Epidermal melanocyte (primary cell): ENCODE measurements around the gene GGA1.

Experiments
- DNase-seq: peaks from one replicate; pipeline ENCODE4 v3.0.0; 2011; ENCODE audit warnings: low spot score; ENCODE audit not compliant: insufficient read length

Gene GGA1

DNA sequence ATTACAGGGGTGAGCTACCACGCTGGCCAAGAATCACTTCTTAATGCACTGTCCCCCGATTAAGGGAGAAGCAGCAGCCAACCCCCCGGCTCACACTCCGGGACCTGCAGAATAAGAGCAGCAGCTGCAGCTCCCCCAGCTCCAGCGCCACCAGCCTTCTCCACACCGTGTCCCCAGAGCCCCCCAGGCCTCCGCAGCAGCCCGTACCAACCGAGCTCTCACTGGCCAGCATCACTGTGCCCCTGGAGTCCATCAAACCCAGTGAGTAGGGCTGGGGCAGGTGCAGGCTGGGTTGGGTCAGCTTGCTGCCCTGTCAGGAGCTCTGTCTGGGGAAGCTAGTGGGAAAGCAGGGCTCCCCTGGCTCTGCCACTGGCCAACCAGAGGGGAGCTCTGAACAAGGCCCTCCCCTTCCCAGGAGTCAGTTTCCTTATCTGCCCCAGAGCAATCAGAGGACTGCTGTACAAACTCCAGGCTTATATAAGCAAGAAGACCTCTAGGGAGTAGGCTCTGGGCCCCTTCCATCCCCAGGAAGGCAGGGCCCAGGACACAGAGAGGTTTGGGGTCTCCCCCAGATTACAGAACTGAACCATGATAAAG is 22.3 kb downstream of the GGA1 start:
- no peak for DNase-seq

GRCh38 chr22:37631448-37632173 is 23.0 kb downstream of the GGA1 start:
- no peak for DNase-seq

DNA sequence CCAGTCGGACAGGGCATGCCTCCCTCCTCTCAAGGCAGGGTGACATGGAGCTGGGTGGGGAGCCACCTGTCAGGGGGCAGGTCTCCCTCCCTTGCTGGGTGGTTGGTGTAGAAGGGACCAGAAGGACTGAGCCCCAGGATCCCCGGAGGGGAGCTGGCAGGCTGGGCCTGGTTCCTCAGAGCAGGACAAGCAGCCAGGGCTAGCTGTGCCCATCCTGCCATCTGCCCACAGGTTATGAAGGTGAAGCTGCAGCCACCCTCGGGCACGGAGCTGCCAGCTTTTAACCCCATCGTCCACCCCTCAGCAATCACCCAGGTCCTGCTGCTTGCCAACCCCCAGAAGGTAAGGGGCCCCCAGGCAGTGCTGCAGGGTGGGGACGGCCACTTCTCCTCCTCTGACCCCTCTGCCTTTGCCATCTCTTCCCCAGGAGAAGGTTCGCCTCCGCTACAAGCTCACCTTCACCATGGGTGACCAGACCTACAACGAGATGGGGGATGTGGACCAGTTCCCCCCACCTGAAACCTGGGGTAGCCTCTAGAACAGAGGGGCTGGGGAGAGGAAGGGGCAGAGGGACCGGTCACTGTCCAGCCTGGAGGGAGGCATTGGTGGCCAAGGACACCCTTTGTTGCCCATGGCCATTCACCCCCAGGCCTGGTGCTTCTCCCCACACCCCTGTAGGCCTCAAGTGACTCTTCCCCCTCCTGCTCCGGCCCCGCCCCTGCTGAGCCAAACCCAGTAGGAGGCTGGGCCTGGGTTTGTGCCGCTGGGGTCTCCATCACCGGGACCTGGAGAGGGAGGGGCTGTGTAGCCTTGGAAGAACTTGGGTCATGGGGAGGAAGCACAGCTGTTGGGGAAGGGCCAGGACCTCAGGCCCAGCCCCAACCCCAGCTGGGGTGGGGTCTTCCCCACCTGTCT is 23.8 kb downstream of the GGA1 start:
- DNase-seq: no peak

- DNase-seq: no peak
These were observed 24.5 kb downstream of the GGA1 start for GRCh38 chr22:37633089-37633624.

GRCh38 chr22:37633625-37634416 is 25.2 kb downstream of the GGA1 start:
- DNase-seq: peak; percentile 77

- DNase-seq: no peak
These were observed 25.8 kb downstream of the GGA1 start for GRCh38 chr22:37634417-37634924.

DNA sequence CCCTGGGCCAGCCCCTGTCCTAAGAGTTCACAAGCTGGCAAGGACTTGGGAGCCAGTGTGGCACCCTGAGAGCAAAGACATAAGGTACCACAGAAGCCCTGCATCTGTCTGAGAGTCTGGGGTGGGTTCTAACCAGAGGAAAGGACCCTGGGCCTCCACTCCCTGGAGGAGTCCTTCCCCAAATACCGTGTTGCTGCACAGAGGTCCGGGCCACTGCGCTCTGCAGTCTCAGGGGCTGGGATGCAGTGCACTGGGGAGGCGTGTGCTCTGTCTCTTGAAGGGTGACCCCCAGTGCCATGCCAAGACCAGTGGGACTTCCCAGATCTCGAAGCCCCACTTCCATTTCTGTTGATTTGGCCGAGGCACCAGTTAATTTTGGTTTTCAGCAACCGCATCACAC is 26.5 kb downstream of the GGA1 start:
- no peak for DNase-seq

- DNase-seq: peak; percentile 76
These were observed 27.7 kb downstream of the GGA1 start for GRCh38 chr22:37636186-37636948.

DNA sequence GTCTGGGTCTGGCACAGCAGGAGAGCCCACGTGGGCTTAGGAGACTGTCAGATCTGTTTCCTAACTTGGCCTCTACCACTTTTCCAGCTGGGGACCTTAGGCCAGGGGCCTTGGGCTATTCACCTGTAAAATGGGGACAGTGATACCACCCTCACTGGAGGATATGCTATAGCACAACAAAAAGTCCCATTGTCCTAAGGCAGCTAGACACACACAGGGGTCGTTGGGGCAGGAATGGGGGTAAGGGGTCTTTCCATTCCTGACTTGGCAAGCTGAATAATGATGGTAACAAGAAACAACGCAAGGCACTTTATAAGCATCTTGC is 28.3 kb downstream of the GGA1 start:
- DNase-seq: no peak

DNA sequence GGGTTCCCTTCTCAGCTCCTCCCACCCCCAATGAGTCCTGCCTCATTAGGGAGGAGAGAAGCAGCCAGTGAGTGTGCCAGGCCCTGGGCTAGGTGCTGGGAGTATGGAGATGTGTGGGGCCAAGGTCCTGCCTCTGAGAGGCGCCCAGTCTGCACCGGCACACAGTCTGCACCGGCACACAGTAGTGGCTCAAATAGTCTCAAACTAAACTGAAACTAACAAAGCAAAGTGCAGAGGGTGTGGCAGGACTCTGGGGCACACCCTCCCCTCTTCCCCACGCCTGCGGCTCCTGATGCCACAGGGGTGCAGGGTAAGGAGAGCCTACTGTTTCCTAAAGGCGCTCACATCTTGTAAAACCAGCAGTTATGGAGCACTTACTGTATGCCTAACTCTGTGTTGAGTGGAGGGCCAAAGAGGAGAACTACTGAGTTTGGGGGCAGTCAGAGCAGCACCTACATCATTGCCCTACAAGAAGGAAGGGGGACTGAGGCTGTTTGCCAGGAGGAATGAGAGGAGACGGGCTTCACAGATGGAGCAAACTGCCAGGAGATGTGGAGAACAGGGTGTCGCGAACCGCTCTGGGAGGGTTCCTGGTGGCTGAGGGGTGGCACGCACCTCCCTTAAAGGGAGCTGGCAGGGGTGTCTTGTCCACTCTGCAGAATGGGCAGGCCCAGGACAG is 29.9 kb downstream of the GGA1 start:
- no peak for DNase-seq

DNA sequence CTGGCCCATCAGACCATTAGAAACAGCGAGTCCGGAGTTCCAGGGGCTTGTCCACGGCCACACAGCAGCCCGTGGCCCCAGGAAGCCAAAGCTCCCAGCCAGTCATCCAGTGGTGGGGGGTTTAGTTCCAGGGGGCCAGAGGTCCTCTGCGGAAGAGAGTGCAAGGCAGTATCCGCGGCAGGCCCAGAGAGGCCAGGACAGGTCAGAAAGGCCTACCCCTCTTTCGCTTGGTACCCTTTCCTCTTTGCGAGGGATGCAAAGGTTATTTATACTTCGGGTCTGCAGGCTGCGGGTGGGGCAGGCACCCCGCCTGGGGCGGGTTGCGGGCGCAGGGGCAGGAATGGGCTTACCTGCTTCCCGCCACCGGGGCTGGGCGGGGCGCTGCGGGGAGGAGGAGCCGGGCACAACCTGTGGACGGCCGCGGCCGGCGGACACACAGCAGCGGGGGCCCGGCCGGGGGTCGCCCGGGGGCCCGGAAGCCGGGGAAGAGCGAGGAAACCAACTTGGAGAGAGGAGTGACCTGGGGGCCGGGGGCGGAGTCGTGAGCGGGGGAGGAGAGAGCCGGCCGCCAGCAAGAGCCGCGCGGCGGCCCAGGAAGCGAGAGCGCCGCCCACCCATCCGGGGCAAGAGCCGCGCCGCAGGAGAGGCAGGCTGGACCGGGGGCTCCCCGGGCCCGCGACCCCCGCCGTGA is 30.6 kb downstream of the GGA1 start, which contains the start of gene SH3BP1:
TSS of gene SH3BP1 (plus strand) at position 600 of the 691 bp plus-strand sequence. CDS start 119 bp downstream, outside the sequence.
- peak; percentile 79 for DNase-seq

- no peak for DNase-seq
These were observed 31.3 kb downstream of the GGA1 start for GRCh38 chr22:37639771-37640590.

- no peak for DNase-seq
These were observed 32.2 kb downstream of the GGA1 start for GRCh38 chr22:37640591-37641560.

DNA sequence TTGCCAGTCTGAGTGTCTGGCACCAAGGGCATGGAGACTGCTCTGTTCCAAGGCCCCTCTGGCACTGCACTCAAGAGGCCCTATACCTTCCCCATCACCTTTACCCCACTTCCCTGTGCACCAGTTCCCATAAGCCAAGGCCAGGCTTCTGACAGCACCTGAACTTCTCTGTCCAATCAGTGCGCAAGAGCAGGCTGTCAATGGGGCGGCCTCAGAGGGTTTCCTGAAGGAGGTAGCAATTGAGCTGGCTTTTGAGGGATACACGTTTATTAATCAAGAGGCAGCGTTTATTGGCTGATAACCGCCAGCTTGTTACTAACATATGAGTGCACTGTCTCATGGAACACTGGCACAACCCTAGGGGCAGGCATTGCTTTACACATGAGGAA is 32.9 kb downstream of the GGA1 start:
- DNase-seq: no peak

GRCh38 chr22:37643225-37643847 is 34.7 kb downstream of the GGA1 start:
- peak; percentile 94 for DNase-seq

- no peak for DNase-seq
These were observed 38.7 kb downstream of the GGA1 start for GRCh38 chr22:37647317-37647716.
